Measurements from ENCODE around the gene NAP1L1.

GRCh38 chr12:76003355-76003638 lies 81.2 kb downstream of the NAP1L1 start:
- TF ChIP-seq CTCF (conservative IDR thresholded peaks at IDR 0.05; ENCODE audit: low read length) (no peak), EZH2phosphoT487 (IDR thresholded peaks at IDR 0.05; ENCODE audit: borderline replicate concordance, low read depth, low read length) (no peak)

Measured in OCI-LY7 (cell line).